IPS-NIHi7 (cell line): ENCODE results near the gene NRL.

ENCODE experiments used
- DNase-seq: peaks from one replicate; pipeline ENCODE4 v3.0.0; 2012; ENCODE audit warnings: mixed read lengths; ENCODE audit errors: extremely low spot score

NRL gene

GRCh38 chr14:24065408-24065807 is 49.3 kb downstream of the NRL start:
- DNase-seq: no peak

GRCh38 chr14:24064856-24065255 is 49.9 kb downstream of the NRL start:
- no peak for DNase-seq

- no peak for DNase-seq
These were observed 50.5 kb downstream of the NRL start for GRCh38 chr14:24064091-24064795.

- DNase-seq: no peak
These were observed 51.4 kb downstream of the NRL start for GRCh38 chr14:24063263-24063836.

GRCh38 chr14:24062216-24062980 is 52.4 kb downstream of the NRL start:
- DNase-seq: no peak

- no peak for DNase-seq
These were observed 53.5 kb downstream of the NRL start for GRCh38 chr14:24060984-24061913.

GRCh38 chr14:24060443-24060842 is 54.3 kb downstream of the NRL start:
- no peak for DNase-seq

GRCh38 chr14:24059841-24060388 is 54.8 kb downstream of the NRL start:
- DNase-seq: no peak

GRCh38 chr14:24058951-24059475 is 55.7 kb downstream of the NRL start:
- no peak for DNase-seq

GRCh38 chr14:24058260-24058950 is 56.3 kb downstream of the NRL start:
- DNase-seq: peak; percentile 70

GRCh38 chr14:24057867-24058259 is 56.9 kb downstream of the NRL start:
- DNase-seq: no peak

GRCh38 chr14:24057271-24057670 is 57.5 kb downstream of the NRL start:
- no peak for DNase-seq

- DNase-seq: no peak
These were observed 58.0 kb downstream of the NRL start for GRCh38 chr14:24056800-24057184.

- no peak for DNase-seq
These were observed 58.6 kb downstream of the NRL start for GRCh38 chr14:24055971-24056799.

- no peak for DNase-seq
These were observed 60.1 kb downstream of the NRL start for GRCh38 chr14:24054646-24055045.

GRCh38 chr14:24054324-24054641 is 60.5 kb downstream of the NRL start:
- DNase-seq: no peak

- DNase-seq: no peak
These were observed 61.0 kb downstream of the NRL start for GRCh38 chr14:24053548-24054323.

- no peak for DNase-seq
These were observed 61.8 kb downstream of the NRL start for GRCh38 chr14:24052656-24053547.
